NB4 (cell line): ENCODE measurements around the gene OPHN1.

ENCODE experiments used
- POLR2A ChIP-seq: IDR thresholded peaks from 2 replicates; pipeline ENCODE4 v1.6.1; 2011; ENCODE audit warnings: mild to moderate bottlenecking; ENCODE audit not compliant: insufficient read length; ENCODE audit errors: extremely low read depth
- TF ChIP-seq, protein P1 (sequence below): IDR thresholded peaks from one replicate; pipeline ENCODE4 v1.5.1; 2012; ENCODE audit warnings: low read depth, low read length
- TF ChIP-seq, protein P2 (sequence below): IDR thresholded peaks from 2 replicates; pipeline ENCODE4 v1.6.1; 2011; ENCODE audit warnings: low read depth, low read length

DNA sequence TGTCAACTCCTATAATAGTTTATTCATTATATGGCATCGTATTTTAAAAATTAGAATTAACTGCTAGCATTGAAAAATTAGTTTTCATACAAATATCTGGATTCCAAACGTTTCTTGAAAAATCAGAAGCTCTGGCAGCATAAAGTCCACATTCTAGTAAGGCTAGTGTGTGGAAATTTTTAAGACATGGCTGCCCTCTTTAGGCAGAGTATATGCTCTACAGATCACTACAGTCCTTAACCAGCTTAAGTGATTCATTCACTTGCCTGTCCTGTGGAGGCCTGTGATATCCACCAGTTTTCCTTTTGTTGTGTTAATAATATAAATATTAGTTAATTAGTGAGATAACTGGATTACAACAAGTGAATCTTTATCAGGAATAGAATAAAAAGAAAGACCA, 287.2 kb downstream of the OPHN1 start:
- TF ChIP-seq, protein P1, sequence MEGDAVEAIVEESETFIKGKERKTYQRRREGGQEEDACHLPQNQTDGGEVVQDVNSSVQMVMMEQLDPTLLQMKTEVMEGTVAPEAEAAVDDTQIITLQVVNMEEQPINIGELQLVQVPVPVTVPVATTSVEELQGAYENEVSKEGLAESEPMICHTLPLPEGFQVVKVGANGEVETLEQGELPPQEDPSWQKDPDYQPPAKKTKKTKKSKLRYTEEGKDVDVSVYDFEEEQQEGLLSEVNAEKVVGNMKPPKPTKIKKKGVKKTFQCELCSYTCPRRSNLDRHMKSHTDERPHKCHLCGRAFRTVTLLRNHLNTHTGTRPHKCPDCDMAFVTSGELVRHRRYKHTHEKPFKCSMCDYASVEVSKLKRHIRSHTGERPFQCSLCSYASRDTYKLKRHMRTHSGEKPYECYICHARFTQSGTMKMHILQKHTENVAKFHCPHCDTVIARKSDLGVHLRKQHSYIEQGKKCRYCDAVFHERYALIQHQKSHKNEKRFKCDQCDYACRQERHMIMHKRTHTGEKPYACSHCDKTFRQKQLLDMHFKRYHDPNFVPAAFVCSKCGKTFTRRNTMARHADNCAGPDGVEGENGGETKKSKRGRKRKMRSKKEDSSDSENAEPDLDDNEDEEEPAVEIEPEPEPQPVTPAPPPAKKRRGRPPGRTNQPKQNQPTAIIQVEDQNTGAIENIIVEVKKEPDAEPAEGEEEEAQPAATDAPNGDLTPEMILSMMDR = peak; percentile 15
- no peak for TF ChIP-seq POLR2A
- TF ChIP-seq, protein P2, sequence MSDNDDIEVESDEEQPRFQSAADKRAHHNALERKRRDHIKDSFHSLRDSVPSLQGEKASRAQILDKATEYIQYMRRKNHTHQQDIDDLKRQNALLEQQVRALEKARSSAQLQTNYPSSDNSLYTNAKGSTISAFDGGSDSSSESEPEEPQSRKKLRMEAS = no peak
